SK-N-SH (cell line): ENCODE results near the gene ABLIM2. TPM values are rescaled to one million over a fixed set of nuclear protein-coding genes. Genes with fewer than 3 reads are reported as not detected.

Experiments
- CTCF ChIA-PET: fragments of 300-600, 350-600 bp; formaldehyde crosslinking; extraction: SDS; loops from one replicate; lab custom pipeline; 2021; lab: Yijun Ruan, JAX
- POLR2A ChIA-PET: fragments of 350-600 bp; sonication (Branson Sonifier 250); formaldehyde crosslinking; extraction: SDS; loops from one replicate; lab custom pipeline; 2020; ENCODE audit warnings: antibody characterized with exemption, inconsistent platforms; lab: Yijun Ruan, JAX
- DNase-seq: peaks from one replicate; pipeline ENCODE4 v3.0.0; 2012
- H2AFZ ChIP-seq: fragments of 200-600 bp; sonication (generic); 2 replicates; pipeline ENCODE4 v1.8.1; 2016; ENCODE audit warnings: antibody characterized with exemption, mild to moderate bottlenecking, low read depth
- H3F3A ChIP-seq: fragments of 200-600 bp; sonication (generic); replicated peaks from 2 replicates; pipeline ENCODE3; 2016; ENCODE audit warnings: antibody characterized with exemption, mild to moderate bottlenecking; ENCODE audit not compliant: insufficient read depth
- H3K27ac ChIP-seq, 2 experiments: fragments of 200-500 bp in 1 of 2; fragments of 200-600 bp in 1 of 2; sonication (Bioruptor generic) in 1 of 2; sonication (generic), shearing (Covaris generic) in 1 of 2; 2 replicates each; pipeline versions ENCODE4 v1.5.1 to v1.6.1; 2014 to 2016; ENCODE audit warnings: low read depth in 2 of 2, inconsistent platforms in 1 of 2, low read length in 1 of 2, mild to moderate bottlenecking in 1 of 2, mixed read lengths in 1 of 2
- H3K27me3 ChIP-seq: fragments of 200-600 bp; sonication (generic), shearing (Covaris generic); 2 replicates; pipeline ENCODE4 v1.6.1; 2016; ENCODE audit warnings: mixed run types; ENCODE audit not compliant: insufficient read depth
- H3K36me3 ChIP-seq, 2 experiments: fragments of 200-500 bp in 1 of 2; fragments of 200-600 bp in 1 of 2; sonication (Bioruptor generic) in 1 of 2; sonication (generic) in 1 of 2; replicated peaks in 1 of 2; 2 replicates each; pipeline versions ENCODE3 to v1.5.1; 2014 to 2016; ENCODE audit warnings: low read length in 1 of 2, mild to moderate bottlenecking in 1 of 2; ENCODE audit not compliant: insufficient read depth in 2 of 2, control insufficient read depth in 1 of 2
- H3K4me1 ChIP-seq, 2 experiments: fragments of 200-500 bp in 1 of 2; fragments of 200-600 bp in 1 of 2; sonication (Bioruptor generic) in 1 of 2; sonication (generic), shearing (Covaris generic) in 1 of 2; 2 replicates each; pipeline versions ENCODE4 v1.5.1 to v1.6.1; 2014 to 2016; ENCODE audit warnings: low read depth in 1 of 2, low read length in 1 of 2, mixed run types in 1 of 2; ENCODE audit not compliant: insufficient read depth in 2 of 2, control insufficient read depth in 1 of 2
- H3K4me2 ChIP-seq: fragments of 200-600 bp; sonication (generic), shearing (Covaris generic); 2 replicates; pipeline ENCODE4 v1.6.1; 2017; ENCODE audit warnings: mixed run types
- H3K4me3 ChIP-seq, 2 experiments: fragments of 200-500 bp in 1 of 2; fragments of 200-600 bp in 1 of 2; sonication (Bioruptor generic) in 1 of 2; sonication (generic), shearing (Covaris generic) in 1 of 2; 2 replicates each; pipeline versions ENCODE4 v1.5.1 to v1.8.1; 2014 to 2016; ENCODE audit warnings: low read depth in 2 of 2, inconsistent platforms in 1 of 2, low read length in 1 of 2, mild to moderate bottlenecking in 1 of 2, mixed read lengths in 1 of 2, moderate library complexity in 1 of 2
- H3K79me2 ChIP-seq: fragments of 200-600 bp; sonication (generic); 2 replicates; pipeline ENCODE4 v1.8.1; 2017; ENCODE audit warnings: mild to moderate bottlenecking; ENCODE audit not compliant: insufficient read depth
- H3K9ac ChIP-seq: fragments of 200-600 bp; sonication (generic); 2 replicates; pipeline ENCODE4 v1.6.1; 2017; ENCODE audit warnings: mixed run types
- H3K9me2 ChIP-seq: fragments of 200-600 bp; sonication (generic); 2 replicates; pipeline ENCODE4 v1.6.1; 2017; ENCODE audit warnings: mixed run types
- H3K9me3 ChIP-seq: fragments of 200-600 bp; sonication (generic); 2 replicates; pipeline ENCODE4 v1.6.1; 2017; ENCODE audit warnings: mixed run types, mild to moderate bottlenecking, moderate library complexity
- H4K20me1 ChIP-seq: fragments of 200-600 bp; sonication (generic); 2 replicates; pipeline ENCODE4 v1.6.1; 2017; ENCODE audit warnings: mild to moderate bottlenecking, mixed run types; ENCODE audit not compliant: insufficient read depth
- CTCF ChIP-seq: fragments of 200-600 bp; sonication (generic); IDR thresholded peaks from 2 replicates; pipeline ENCODE4 v1.6.1; 2017; ENCODE audit warnings: antibody characterized with exemption, mild to moderate bottlenecking, moderate library complexity
- EP300 ChIP-seq, 2 experiments: IDR thresholded peaks; 2 replicates each; pipeline versions ENCODE4 v1.4.0 to v1.6.1; 2012; ENCODE audit warnings: borderline replicate concordance in 1 of 2, low read depth in 1 of 2, low read length in 1 of 2
- FOSL2 ChIP-seq: IDR thresholded peaks from 2 replicates; pipeline ENCODE4 v1.4.0; 2012; ENCODE audit warnings: low read depth, mild to moderate bottlenecking, moderate library complexity, borderline replicate concordance
- FOXJ3 ChIP-seq: sonication (generic); formaldehyde crosslinking; IDR thresholded peaks from 2 replicates; pipeline ENCODE4 v1.5.1; 2020; ENCODE audit warnings: mild to moderate bottlenecking, missing genetic modification reagents
- GABPA ChIP-seq: IDR thresholded peaks from 2 replicates; pipeline ENCODE4 v1.4.0; 2012; ENCODE audit warnings: low read depth, mild to moderate bottlenecking
- GATA2 ChIP-seq: sonication (generic); formaldehyde crosslinking; IDR thresholded peaks from 2 replicates; pipeline ENCODE4 v1.5.0; 2020; ENCODE audit warnings: mild to moderate bottlenecking, missing genetic modification reagents
- MAX ChIP-seq: IDR thresholded peaks from 2 replicates; pipeline ENCODE4 v1.4.0; 2012; ENCODE audit warnings: low read depth
- MXI1 ChIP-seq: IDR thresholded peaks from 2 replicates; pipeline ENCODE4 v1.6.1; 2012; ENCODE audit warnings: mild to moderate bottlenecking, low read depth, low read length, improper control_type of control experiment
- NFIC ChIP-seq: IDR thresholded peaks from 2 replicates; pipeline ENCODE4 v1.4.0; 2012; ENCODE audit warnings: borderline replicate concordance
- NRF1 ChIP-seq: IDR thresholded peaks from 2 replicates; pipeline ENCODE4 v1.6.1; 2012; ENCODE audit warnings: low read depth, mild to moderate bottlenecking, low read length
- POLR2AphosphoS5 ChIP-seq: IDR thresholded peaks from 2 replicates; pipeline ENCODE4 v1.6.1; 2012; ENCODE audit warnings: low read depth, low read length
- RAD21 ChIP-seq: IDR thresholded peaks from 2 replicates; pipeline ENCODE4 v1.6.1; 2012; ENCODE audit warnings: mild to moderate bottlenecking, low read length
- REST ChIP-seq: IDR thresholded peaks from 2 replicates; pipeline ENCODE4 v1.6.1; 2012; ENCODE audit warnings: mild to moderate bottlenecking, low read depth, low read length, moderate library complexity
- RFX5 ChIP-seq: IDR thresholded peaks from 2 replicates; pipeline ENCODE4 v1.6.1; 2012; ENCODE audit warnings: mild to moderate bottlenecking, improper control_type of control experiment, low read length
- SIN3A ChIP-seq: IDR thresholded peaks from 2 replicates; pipeline ENCODE4 v1.6.1; 2012; ENCODE audit warnings: low read depth, mild to moderate bottlenecking, low read length, moderate library complexity, borderline replicate concordance
- TEAD4 ChIP-seq: IDR thresholded peaks from 2 replicates; pipeline ENCODE4 v1.4.0; 2012; ENCODE audit warnings: mild to moderate bottlenecking, borderline replicate concordance; ENCODE audit not compliant: insufficient read depth
- YY1 ChIP-seq: IDR thresholded peaks from 2 replicates; pipeline ENCODE4 v1.4.0; 2012; ENCODE audit warnings: low read depth, mild to moderate bottlenecking
- WGBS: methylation state at CpG from one replicate; pipeline ENCODE4 v1.1.6; 2017; ENCODE audit warnings: low lambda C conversion rate; 5-methylcytosine and 5-hydroxymethylcytosine counted together
- polyA plus RNA-seq, 3 experiments: library from polyadenylated mRNA; depleted of rRNA; stranded (reverse); fragments of >200 nt; gene quantifications; 2 replicates each; pipeline ENCODE4 v1.2.3, GENCODE V29; 2012
- TF ChIP-seq, protein P1 (sequence below): fragments of 150-350 bp; IDR thresholded peaks from 2 replicates; pipeline ENCODE4 v1.6.1; 2016; ENCODE audit warnings: mild to moderate bottlenecking, low read depth, low read length

ABLIM2 gene
- polyA plus RNA-seq, 1 of the 3 experiments (the other 2 are of a cell fraction), result 0.53 TPM

DNA sequence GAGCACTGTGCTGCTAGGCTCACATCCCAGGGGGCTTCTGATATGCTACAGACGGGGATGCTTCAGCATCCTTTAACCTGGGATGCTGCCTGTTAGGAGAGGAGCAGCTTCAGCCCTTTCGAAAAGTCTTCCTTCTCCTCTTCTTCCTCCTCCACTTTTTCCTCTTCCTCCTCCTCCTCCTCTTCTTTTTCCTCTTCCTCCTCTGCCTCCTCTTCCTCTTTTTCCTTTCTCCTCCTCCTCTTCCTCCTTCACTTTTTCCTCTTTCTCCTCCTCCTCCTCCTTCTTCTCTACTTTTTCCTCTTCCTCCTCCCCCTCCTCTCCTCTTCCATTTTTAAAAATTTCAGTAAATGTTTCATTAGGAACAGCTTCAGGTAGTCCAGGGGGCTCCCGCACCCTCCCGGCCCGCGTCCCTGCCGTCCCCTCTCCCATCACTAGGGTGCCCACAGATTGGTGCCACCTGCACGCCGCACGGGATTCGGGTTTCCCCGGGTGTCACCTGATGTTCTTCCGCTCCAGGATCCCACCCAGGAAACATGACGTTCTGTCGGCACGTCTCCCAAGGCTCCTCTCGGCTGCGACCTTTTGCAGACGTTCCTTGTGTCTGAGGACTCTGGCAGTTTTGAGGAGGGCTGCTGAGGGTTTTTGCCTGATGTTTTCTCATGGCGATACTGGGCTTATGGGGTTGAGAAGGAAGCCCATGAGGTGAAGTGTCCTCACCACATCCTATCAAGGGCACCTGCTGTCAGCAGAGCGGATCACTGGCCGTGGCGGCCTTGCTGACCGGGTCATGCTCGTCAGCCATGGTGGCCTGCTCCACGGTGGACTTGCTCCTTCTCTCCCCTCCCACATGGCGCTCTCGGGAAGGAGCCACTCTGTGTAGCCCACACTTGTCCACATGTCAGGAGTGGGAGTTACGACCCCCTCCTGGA, 135.6 kb downstream of the ABLIM2 start:
- Histone ChIP-seq H2AFZ (no peak overlapping the region), H3K9me2 (no peaks in the 10 kb centered on the region), H3F3A (no peaks in the 10 kb centered on the region), H3K36me3 (no peaks in the 10 kb centered on the region), H3K4me1 (peaks cover 0 to 11% of the 10 kb centered on the region in 2 experiments; a peak in 1 of 4 replicates), H3K4me3 (no peak overlapping the region), H3K27me3 (peaks cover 27% of the 10 kb centered on the region), H3K9me3 (no peaks in the 10 kb centered on the region), H3K9ac (no peak overlapping the region), H3K27ac (no peak overlapping the region), H3K4me2 (no peak overlapping the region), H3K79me2 (no peaks in the 10 kb centered on the region), H4K20me1 (no peaks in the 10 kb centered on the region)
- TF ChIP-seq SIN3A (no peak), FOXJ3 (no peak)
- DNase-seq, result no peak
- CTCF ChIA-PET, result interaction anchor here (0.6 kb wide), 1 partner anchor 23 kb away, joined by 3 read pairs; no protein-coding TSS in a partner anchor
- POLR2A ChIA-PET, result no interaction called here
- WGBS, result 87% methylated on average over 29 of the region's 29 CpGs

DNA sequence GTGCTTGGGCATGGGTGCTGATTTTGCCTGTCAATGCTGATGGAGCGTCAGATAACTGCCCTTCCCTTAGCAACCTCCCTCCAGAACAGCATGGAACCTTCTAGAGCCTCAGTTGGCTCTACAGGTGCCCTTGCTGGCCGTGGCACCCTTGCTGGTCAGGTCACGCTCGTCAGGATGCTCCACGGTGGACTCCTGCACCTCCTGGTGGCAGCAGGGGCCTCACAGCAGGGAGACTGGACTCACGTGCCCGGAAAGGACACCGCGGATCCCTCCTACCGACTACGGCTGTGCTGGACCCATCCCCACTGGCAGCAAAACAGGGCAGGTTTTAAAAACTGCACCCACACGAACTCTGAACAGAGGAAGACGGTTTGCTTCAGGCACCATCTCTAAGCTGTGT, 136.8 kb downstream of the ABLIM2 start:
- WGBS, result 65% methylated on average over 8 of the region's 13 CpGs
- H2AFZ ChIP-seq, result no peak overlapping the region
- no peaks in the 10 kb centered on the region for H3K79me2 ChIP-seq
- no peaks in the 10 kb centered on the region for H3K9me2 ChIP-seq
- no peak overlapping the region for H3K9ac ChIP-seq
- H4K20me1 ChIP-seq, result no peaks in the 10 kb centered on the region
- H3K4me2 ChIP-seq, result no peak overlapping the region
- DNase-seq, result peak; percentile 54
- H3K4me1 ChIP-seq, result peaks cover 0 to 11% of the 10 kb centered on the region in 2 experiments; a peak in 1 of 4 replicates
- POLR2A ChIA-PET, result no interaction called here
- no peaks in the 10 kb centered on the region for H3F3A ChIP-seq
- peaks cover 33% of the 10 kb centered on the region for H3K27me3 ChIP-seq
- no peaks in the 10 kb centered on the region for H3K9me3 ChIP-seq
- CTCF ChIA-PET, result no interaction called here
- H3K4me3 ChIP-seq, result no peak overlapping the region
- H3K36me3 ChIP-seq, result no peaks in the 10 kb centered on the region
- TF ChIP-seq CTCF (peak; percentile 21; the same call in 1 of the 2 replicates), REST (no peak), MAX (no peak), EP300 (IDR thresholded peaks at IDR 0.05; ENCODE audit: borderline replicate concordance in 1 of 2, low read depth in 1 of 2, low read length in 1 of 2) (no peak), RFX5 (no peak), TEAD4 (no peak), GABPA (no peak), POLR2AphosphoS5 (no peak), NFIC (no peak), NRF1 (no peak), GATA2 (CRISPR knock-in tag) (no peak), YY1 (no peak), MXI1 (no peak), FOSL2 (no peak), RAD21 (peak; percentile 37)
- TF ChIP-seq, protein P1, sequence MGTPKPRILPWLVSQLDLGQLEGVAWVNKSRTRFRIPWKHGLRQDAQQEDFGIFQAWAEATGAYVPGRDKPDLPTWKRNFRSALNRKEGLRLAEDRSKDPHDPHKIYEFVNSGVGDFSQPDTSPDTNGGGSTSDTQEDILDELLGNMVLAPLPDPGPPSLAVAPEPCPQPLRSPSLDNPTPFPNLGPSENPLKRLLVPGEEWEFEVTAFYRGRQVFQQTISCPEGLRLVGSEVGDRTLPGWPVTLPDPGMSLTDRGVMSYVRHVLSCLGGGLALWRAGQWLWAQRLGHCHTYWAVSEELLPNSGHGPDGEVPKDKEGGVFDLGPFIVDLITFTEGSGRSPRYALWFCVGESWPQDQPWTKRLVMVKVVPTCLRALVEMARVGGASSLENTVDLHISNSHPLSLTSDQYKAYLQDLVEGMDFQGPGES, result no peak
- no peak overlapping the region for H3K27ac ChIP-seq
